Activated CD8-positive, alpha-beta T cell treated with anti-CD3 and anti-CD28 coated beads, Interleukin-2, amount 10 ng/mL, durations not matched to agents 7 days and 5 days (primary cell): ENCODE results near the gene KREMEN2. TPM values are rescaled to one million over a fixed set of nuclear protein-coding genes. Genes with fewer than 3 reads are reported as not detected.

ENCODE experiments used
- ATAC-seq: fragments of 150-1000 bp; cut with Tn5 transposase; one replicate; pipeline ENCODE4 v1.10.0; 2021; ENCODE audit warnings: moderate library complexity
- CTCF ChIA-PET: fragments of 350-600 bp; sonication (Branson Sonifier 250); formaldehyde crosslinking; loops from one replicate; lab custom pipeline; 2021; ENCODE audit warnings: antibody characterized with exemption; lab: Charles Lee
- POLR2A ChIA-PET: fragments of 350-600 bp; sonication (Branson Sonifier 250); formaldehyde crosslinking; loops from one replicate; lab custom pipeline; 2021; ENCODE audit warnings: antibody characterized with exemption; lab: Charles Lee
- DNase-seq: peaks from one replicate; pipeline ENCODE4 v3.0.0-alpha.2; 2020
- H3K27ac Mint-ChIP-seq: one replicate; pipeline ENCODE4 v1.8.0; 2021; ENCODE audit warnings: mild to moderate bottlenecking, mixed read lengths
- H3K27me3 Mint-ChIP-seq: one replicate; pipeline ENCODE4 v1.8.0; 2021; ENCODE audit warnings: low read depth, mixed read lengths
- H3K36me3 Mint-ChIP-seq: one replicate; pipeline ENCODE4 v1.8.0; 2021; ENCODE audit warnings: low read depth, mixed read lengths
- H3K4me1 Mint-ChIP-seq: one replicate; pipeline ENCODE4 v1.8.0; 2021; ENCODE audit warnings: low read depth, mixed read lengths
- H3K4me3 Mint-ChIP-seq: one replicate; pipeline ENCODE4 v1.8.0; 2021; ENCODE audit warnings: mild to moderate bottlenecking, mixed read lengths
- H3K9me3 Mint-ChIP-seq: one replicate; pipeline ENCODE4 v1.8.0; 2022; ENCODE audit warnings: mixed read lengths; ENCODE audit not compliant: insufficient read depth
- total RNA-seq, 2 experiments: library from RNA; stranded (reverse); gene quantifications; one replicate each; pipeline ENCODE4 v1.2.3, GENCODE V29; 2021

The KREMEN2 gene
- total RNA-seq, 2 experiments from 2014 or later = 0.18 TPM; not detected in 1

DNA sequence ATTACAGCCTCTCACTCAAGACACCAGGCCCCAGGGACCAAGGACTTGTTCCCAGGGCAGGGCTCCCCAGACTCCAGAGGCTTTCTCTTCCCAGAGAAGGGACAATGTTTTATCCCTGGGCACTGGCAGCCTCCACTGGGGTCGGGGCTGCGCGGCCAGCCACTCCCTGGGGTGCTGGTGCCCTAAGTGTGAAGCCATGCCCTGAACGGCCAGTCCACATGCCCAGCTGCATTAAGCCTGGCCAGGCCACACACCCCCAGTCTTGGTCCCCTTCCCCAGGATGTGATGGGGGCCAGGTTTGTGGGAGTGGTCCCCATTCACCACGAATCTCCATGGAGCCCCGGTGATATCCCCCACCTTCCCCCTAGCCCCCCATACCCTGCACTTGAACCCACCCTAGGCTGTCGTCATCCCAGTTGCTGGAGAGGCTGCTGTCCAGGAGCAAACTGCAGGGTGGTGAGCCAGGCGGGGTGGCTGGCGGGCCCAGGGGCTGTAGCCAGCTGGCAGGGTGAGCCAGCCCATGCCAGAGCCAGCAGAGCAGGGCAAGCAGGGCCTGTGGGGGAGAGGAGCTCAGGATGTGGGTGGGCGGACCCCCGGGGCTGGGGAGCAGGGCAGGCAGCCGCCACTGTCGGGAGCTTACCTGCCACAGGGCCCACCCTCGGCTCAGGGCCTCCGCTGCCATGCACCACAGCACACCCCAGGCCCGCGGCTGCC, 9.7 kb downstream of the KREMEN2 start:
- H3K27ac Mint-ChIP-seq = no peak overlapping the region
- no peaks in the 10 kb centered on the region for H3K27me3 Mint-ChIP-seq
- H3K4me1 Mint-ChIP-seq = peaks cover 32% of the 10 kb centered on the region
- ChIA-PET CTCF (no interaction called here), POLR2A (interaction anchor here (0.8 to 2.4 kb wide), 2 partner anchors 7 to 970 kb away, joined by 3 to 13 read pairs; partner anchors contain the start of gene PKMYT1)
- H3K36me3 Mint-ChIP-seq = peaks cover 40% of the 10 kb centered on the region
- DNase-seq (no peak), ATAC-seq (no peak)
- H3K4me3 Mint-ChIP-seq = no peak overlapping the region
- no peaks in the 10 kb centered on the region for H3K9me3 Mint-ChIP-seq

DNA sequence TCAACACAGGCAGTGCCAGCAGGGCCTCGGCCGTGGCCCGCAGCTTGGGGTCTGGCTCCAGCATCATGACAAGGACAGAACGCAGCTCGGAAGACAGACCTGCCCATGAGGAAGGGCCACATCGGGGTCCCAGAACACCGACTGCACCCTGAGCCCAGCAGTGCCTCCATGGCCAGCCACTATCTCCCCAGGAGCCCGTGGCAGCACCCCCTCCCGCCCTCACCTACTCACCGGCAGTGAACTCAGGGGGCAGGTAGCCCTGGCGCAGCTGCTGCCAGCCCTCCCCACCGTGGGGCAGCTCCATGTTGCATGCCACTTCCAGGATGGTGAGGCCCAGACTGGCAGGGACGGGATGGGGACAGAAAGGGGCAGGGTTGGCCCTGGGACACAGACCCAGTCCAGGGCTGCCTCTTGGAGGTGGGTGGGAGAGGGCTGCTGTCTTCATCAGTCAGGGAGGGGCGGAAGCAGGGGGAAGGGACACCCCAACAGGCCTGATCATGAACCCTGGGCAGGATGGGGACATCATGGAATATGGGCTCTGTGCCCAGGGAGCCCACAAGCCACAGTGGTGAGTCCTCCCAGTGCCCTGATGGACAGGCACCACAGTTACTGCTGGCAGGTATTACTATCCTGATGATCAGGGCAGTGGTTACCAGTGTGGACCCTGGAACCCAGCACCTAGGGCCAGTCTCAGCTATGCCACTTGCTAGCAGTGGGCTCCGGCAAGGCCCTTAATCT, 10.4 kb downstream of the KREMEN2 start:
- ATAC-seq (no peak), DNase-seq (no peak)
- CTCF ChIA-PET = no interaction called here
- no peak overlapping the region for H3K4me3 Mint-ChIP-seq
- POLR2A ChIA-PET = interaction anchor here (0.8 kb wide), 1 partner anchor 971 kb away, joined by 3 read pairs; no protein-coding TSS in a partner anchor
- H3K4me1 Mint-ChIP-seq = peaks cover 35% of the 10 kb centered on the region
- no peaks in the 10 kb centered on the region for H3K27me3 Mint-ChIP-seq
- H3K27ac Mint-ChIP-seq = no peak overlapping the region
- no peaks in the 10 kb centered on the region for H3K9me3 Mint-ChIP-seq
- H3K36me3 Mint-ChIP-seq = peaks cover 43% of the 10 kb centered on the region

DNA sequence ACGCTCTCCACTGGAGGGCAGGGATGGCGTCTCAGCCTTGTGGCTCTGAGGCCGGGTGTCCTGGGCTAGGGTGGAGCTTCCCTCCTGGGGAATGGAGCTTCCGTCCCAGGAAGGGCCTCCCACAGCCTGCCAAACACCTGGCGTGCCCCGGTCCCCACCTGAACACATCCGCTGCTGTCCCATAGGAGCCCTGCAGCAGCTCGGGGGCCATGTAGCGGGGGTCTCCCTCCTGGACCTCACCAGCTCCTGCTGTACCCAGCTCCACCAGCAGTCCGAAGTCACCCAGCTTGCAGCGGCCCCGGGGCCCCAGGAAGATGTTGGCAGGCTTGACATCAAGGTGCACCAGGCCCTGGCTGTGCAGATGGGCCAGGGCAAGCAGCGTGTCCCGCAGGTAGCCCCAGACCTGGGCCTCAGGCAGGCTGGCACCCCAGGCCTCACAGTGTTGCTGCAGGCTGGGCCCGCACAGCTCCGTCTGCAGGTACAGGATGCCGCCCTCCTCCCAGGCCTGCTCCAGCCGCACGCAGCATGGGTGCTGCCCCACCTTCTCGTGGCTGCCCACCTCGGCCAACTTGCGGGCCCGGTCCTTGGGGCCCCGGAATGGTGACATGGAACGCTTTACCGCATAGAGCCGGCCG, 11.2 kb downstream of the KREMEN2 start:
- Mint-ChIP-seq H3K36me3 (peaks cover 47% of the 10 kb centered on the region), H3K27ac (no peak overlapping the region), H3K9me3 (no peaks in the 10 kb centered on the region), H3K4me1 (peaks cover 33% of the 10 kb centered on the region), H3K27me3 (no peaks in the 10 kb centered on the region), H3K4me3 (no peak overlapping the region)
- ATAC-seq (no peak), DNase-seq (no peak)
- CTCF ChIA-PET = no interaction called here
- POLR2A ChIA-PET = interaction anchor here (0.9 kb wide), 1 partner anchor 30 kb away, joined by 3 read pairs; no protein-coding TSS in a partner anchor

DNA sequence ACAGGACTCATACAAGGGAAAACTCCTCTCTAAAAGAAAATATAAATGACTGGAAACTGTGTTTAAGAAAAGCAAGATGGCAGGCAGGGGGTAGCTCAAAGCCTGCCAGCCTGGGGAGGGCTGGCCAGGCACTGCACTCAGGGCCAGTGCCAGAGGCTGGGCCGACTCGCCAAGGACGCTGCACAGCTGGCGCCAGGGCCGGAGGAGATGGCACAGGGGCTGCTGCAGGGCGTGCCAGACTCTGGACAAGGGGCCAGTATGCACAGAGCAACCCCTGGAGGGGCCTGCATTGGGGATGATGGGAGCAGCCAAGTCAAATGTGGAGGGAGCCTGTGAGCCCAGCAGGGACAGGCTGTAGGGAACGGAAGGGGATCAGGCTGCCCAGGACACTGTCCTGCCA, 12.1 kb downstream of the KREMEN2 start:
- ChIA-PET POLR2A (interaction anchor here (0.9 kb wide), 1 partner anchor 29 kb away, joined by 3 read pairs; no protein-coding TSS in a partner anchor), CTCF (no interaction called here)
- DNase-seq (no peak), ATAC-seq (no peak)
- Mint-ChIP-seq H3K4me1 (peaks cover 32% of the 10 kb centered on the region), H3K36me3 (peaks cover 42% of the 10 kb centered on the region), H3K27ac (no peak overlapping the region), H3K27me3 (no peaks in the 10 kb centered on the region), H3K9me3 (no peaks in the 10 kb centered on the region), H3K4me3 (no peak overlapping the region)

DNA sequence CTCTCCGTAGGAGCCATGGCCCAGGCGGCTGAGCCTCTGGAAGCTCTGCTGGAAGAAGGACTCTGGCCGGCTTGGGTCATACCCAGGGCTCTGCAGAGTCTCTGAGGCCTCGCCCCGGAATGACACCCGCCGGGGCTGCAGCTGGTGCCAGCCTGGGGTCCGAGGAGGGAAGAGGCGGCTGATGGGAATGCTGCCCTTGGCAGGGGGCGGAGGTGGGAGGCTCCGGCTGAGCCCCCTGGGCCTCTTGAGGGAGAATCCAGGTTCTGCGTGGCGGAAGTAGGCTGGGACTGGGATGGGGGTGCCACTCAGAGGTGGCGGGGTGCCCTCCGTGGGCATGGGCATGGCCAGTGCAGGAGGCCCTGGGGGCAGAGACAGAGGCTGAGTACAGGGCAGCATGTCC, 12.6 kb downstream of the KREMEN2 start:
- Mint-ChIP-seq H3K27ac (no peak overlapping the region), H3K9me3 (no peaks in the 10 kb centered on the region), H3K27me3 (no peaks in the 10 kb centered on the region), H3K4me3 (no peak overlapping the region), H3K36me3 (peaks cover 42% of the 10 kb centered on the region), H3K4me1 (peaks cover 35% of the 10 kb centered on the region)
- ChIA-PET POLR2A (interaction anchor here (2.1 kb wide), 1 partner anchor 7 kb away, joined by 13 read pairs; the partner anchor contains the start of gene PAQR4), CTCF (no interaction called here)
- ATAC-seq (no peak), DNase-seq (no peak)

DNA sequence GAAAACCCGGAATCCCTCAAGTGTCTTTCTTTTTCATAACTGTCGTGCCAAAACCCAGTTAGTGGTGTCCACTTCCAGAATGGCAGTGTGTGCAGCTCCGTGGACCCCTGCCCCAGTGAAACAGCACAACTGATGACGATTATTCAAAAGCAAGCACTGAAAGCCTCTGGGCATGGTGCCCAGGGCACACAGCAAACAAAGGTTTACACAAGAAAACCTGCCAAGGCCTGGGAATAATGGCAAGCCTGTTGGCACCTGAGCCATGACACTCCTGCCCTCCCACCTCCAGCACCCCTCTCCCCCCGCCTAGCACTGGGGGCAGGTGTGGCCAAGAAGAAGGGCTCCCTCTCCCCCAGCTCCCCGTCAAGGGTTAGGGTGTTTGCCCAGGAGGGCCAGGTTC, 13.4 kb downstream of the KREMEN2 start:
- H3K27ac Mint-ChIP-seq = no peak overlapping the region
- CTCF ChIA-PET = no interaction called here
- ATAC-seq (no peak), DNase-seq (no peak)
- no peak overlapping the region for H3K4me3 Mint-ChIP-seq
- H3K27me3 Mint-ChIP-seq = no peaks in the 10 kb centered on the region
- peaks cover 33% of the 10 kb centered on the region for H3K4me1 Mint-ChIP-seq
- peaks cover 37% of the 10 kb centered on the region for H3K36me3 Mint-ChIP-seq
- H3K9me3 Mint-ChIP-seq = no peaks in the 10 kb centered on the region
- POLR2A ChIA-PET = interaction anchor here (2.1 kb wide), 1 partner anchor 8 kb away, joined by 13 read pairs; the partner anchor contains the start of gene PAQR4

DNA sequence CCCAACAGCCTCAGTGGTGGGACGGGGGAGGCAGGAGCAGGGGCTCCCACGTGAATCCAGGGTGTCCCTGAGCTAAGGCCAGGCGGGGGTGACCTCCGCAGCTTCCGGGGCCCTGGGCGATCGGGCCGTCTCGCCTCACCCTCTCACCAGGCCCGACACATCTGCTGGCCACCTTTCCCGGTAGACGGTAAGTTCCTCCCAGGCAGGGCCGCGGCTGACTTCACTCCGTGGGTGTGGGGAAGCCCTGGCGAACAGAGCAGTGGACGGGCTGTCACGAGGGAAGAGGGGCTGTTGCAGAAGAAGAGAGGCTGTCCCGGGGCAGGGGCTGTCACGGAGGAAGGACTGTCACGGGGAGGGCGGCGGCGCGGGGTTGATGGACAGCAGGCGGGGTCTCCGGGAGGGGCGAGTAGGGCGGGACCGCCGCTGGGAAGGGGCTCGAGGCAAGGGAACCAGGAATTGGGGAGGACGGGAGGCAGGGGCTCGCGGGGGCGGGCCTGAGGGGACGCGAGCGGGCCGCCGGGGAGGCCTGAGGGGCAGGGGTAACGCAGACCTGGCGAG, 15.7 kb downstream of the KREMEN2 start:
- CTCF ChIA-PET = interaction anchor here (1.0 to 3.9 kb wide), 5 partner anchors 10 to 140 kb away, joined by 3 to 16 read pairs (median 4); partner anchors contain the start of gene PAQR4
- POLR2A ChIA-PET = interaction anchor here (0.6 to 2.5 kb wide), 15 partner anchors 7 to 204 kb away, joined by 3 to 30 read pairs (median 3); partner anchors contain the start of genes CLDN6, PAQR4 and TNFRSF12A
- peaks cover 30% of the 10 kb centered on the region for H3K36me3 Mint-ChIP-seq
- no peaks in the 10 kb centered on the region for H3K27me3 Mint-ChIP-seq
- peak; percentile 11 for ATAC-seq
- peak; percentile 48 for DNase-seq
- peak overlapping the region; percentile 87 for H3K4me3 Mint-ChIP-seq
- peaks cover 45% of the 10 kb centered on the region for H3K4me1 Mint-ChIP-seq
- H3K27ac Mint-ChIP-seq = peak overlapping the region; percentile 88
- no peaks in the 10 kb centered on the region for H3K9me3 Mint-ChIP-seq

DNA sequence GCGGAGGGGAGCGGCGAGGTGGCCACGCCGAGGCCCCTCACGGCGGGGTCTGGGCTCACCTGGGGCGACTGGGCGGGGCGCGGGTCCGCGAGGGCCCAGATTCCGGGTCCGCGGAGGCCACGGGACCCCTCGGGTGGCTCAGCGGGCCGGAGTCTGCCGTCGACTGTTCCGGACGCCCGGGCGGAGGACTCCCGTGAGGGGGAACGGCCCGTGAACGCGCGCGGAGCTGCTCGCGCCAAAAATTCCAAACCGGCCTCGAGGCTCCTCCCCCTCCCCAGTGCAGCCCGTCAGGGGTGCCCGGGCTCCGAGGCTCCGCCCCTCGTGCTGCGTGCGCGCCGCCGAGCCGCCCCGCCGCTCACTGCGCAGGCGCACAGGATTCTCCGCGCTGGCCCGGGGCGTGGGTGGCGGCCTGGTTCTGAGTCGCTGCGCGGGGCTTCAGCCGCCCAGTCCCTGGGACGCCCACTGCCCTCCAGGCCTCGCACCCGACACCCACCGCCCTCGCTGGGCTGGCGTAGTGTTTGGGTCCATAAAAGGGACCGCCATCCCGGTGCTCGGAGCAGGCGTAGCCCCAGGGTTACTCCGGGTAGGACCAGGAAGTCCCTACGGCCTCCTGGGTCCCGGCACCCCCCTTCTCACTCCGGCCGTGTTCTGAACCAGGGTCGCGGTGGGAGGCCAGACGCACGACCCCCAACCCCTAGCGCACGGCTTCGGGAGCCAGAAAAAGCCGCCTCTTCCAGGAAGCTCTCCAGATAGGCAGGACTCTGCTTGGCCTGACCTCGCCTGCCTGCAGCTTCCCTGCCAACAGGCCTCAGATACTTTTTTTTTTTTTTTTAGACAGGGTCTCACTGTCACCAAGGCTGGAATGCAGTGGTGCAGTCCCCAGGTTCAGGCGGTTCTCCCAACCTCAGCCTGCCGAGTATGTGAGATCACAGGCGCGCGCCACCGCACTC, 16.4 kb downstream of the KREMEN2 start, which contains the start of gene PKMYT1:
TSS of gene PKMYT1 (minus strand) at position 220 of the 950 bp plus-strand sequence. CDS start 789 bp downstream, outside the sequence.
- ChIA-PET CTCF (interaction anchor here (1.0 to 3.9 kb wide), 6 partner anchors 11 to 141 kb away, joined by 3 to 16 read pairs (median 4); partner anchors contain the start of gene PAQR4), POLR2A (interaction anchor here (0.6 to 2.5 kb wide), 18 partner anchors 8 to 205 kb away, joined by 3 to 30 read pairs (median 3); partner anchors contain the start of genes CLDN6, PAQR4 and TNFRSF12A)
- Mint-ChIP-seq H3K36me3 (peaks cover 28% of the 10 kb centered on the region), H3K27ac (peak within 1 kb of the TSS; percentile 88), H3K4me1 (peaks cover 45% of the 10 kb centered on the region), H3K4me3 (peak within 1 kb of the TSS; percentile 87), H3K9me3 (no peaks in the 10 kb centered on the region), H3K27me3 (no peaks in the 10 kb centered on the region)
- ATAC-seq (peak; percentile 95), DNase-seq (peak; percentile 95)

DNA sequence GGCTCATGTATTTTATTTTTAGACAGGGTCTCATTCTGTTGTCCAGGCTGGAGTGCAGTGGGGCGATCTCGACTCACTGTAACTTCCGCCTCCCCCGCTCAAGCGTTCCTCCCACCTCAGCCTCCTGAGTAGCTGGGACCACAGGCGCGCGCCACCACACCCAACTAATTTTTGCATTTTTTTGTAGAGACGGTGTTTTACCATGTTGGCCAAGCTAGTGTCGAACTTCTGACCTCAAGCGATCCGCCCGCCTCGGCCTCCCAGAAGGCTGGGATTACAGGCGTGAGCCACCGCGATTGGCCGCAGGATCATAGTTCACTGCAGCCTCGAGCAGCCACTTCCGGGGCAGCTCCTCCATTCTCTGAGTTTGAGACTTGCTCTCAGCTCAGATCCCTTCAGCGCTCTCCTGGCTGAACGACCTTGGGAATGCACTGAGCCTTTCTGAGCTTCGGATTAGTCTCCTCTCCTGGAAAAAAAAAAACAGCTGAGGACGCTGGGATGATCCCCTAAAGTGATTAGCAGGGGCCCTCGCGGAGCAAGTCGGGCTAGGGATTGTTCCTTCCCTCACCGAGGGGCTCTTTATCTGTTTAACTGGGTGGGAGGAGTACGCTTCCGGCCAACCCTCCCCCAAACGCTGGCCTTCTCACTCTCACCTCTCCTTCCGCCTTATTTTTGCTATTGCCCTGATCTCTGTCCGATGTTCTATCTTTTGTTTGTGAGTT, 17.3 kb downstream of the KREMEN2 start:
- Mint-ChIP-seq H3K9me3 (no peaks in the 10 kb centered on the region), H3K4me3 (peak overlapping the region; percentile 87), H3K4me1 (peaks cover 45% of the 10 kb centered on the region), H3K27ac (peak overlapping the region; percentile 83), H3K36me3 (peaks cover 20% of the 10 kb centered on the region), H3K27me3 (no peaks in the 10 kb centered on the region)
- ATAC-seq (no peak), DNase-seq (no peak)
- CTCF ChIA-PET = interaction anchor here (1.3 to 3.9 kb wide), 5 partner anchors 12 to 142 kb away, joined by 3 to 16 read pairs (median 4); partner anchors contain the start of gene PAQR4
- POLR2A ChIA-PET = interaction anchor here (0.7 to 2.5 kb wide), 10 partner anchors 8 to 115 kb away, joined by 3 to 30 read pairs (median 4); partner anchors contain the start of gene PAQR4
